ENCODE measurements around the gene ZSWIM6.

The ZSWIM6 gene

GRCh38 chr5:61474746-61475145, 142.7 kb downstream of the ZSWIM6 start:
- TF ChIP-seq CTCF (IDR thresholded peaks at IDR 0.05) = no peak

DNA sequence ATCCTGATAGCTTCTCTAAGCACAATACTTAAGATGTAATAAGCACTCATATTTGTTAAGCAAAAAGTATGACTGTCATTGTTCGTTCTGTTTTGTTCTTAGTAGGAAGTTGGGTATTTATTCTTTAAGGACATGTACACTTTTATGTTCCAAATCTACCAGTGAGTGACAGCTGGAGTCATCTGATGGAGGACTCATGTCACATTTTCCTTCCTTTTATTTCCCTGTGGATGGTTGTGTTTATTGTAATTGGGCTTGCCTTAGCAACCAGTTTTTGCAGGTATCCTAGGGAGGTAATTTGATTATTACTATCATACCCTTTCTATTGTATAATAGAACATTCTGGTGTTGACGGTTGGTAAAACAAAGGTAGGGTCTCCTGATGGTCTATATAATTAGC, 145.7 kb downstream of the ZSWIM6 start:
- TF ChIP-seq CTCF (IDR thresholded peaks at IDR 0.05) = no peak

- TF ChIP-seq CTCF (IDR thresholded peaks at IDR 0.05) = no peak
These were observed 148.0 kb downstream of the ZSWIM6 start for GRCh38 chr5:61479850-61480614.

DNA sequence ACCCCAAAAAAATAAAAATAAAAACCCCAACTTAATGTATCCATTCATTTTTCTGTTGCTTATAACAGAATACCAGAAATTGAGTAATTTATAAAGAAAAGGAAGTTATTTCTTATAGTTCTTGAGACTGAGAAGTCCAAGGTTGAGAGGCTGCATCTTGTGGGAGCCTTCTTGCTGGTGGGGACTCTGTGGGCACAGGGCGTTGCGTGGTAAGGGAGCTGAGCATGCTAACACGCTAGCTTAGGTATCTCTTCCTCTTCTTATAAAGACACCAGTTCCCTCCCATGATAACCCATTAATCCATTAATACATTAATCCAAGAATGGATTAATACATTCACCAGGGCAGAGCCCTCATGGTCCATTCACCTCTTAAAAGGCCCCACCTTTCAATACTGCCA, 150.9 kb downstream of the ZSWIM6 start:
- TF ChIP-seq CTCF (IDR thresholded peaks at IDR 0.05) = no peak

DNA sequence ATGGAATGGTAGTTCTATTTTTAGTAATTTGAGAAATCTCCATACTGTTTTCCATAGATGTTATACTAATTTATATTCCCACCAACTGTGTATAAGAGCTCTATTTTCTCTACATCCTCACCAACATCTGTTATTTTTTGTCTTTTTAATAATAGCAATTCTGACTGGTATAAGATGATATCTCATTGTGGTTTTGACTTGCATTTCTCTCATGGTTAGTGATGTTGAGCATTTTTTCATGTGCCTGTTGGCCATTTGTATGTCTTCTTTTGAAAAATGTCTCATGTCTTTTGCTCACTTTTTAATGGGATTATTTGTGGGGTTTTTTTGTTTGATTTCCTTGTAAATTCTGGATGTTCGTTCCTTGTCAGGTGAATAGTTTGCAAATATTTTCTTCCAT, 154.4 kb downstream of the ZSWIM6 start:
- no peak for TF ChIP-seq CTCF (IDR thresholded peaks at IDR 0.05)

GRCh38 chr5:61489574-61489973, 157.5 kb downstream of the ZSWIM6 start:
- no peak for TF ChIP-seq CTCF (IDR thresholded peaks at IDR 0.05)

DNA sequence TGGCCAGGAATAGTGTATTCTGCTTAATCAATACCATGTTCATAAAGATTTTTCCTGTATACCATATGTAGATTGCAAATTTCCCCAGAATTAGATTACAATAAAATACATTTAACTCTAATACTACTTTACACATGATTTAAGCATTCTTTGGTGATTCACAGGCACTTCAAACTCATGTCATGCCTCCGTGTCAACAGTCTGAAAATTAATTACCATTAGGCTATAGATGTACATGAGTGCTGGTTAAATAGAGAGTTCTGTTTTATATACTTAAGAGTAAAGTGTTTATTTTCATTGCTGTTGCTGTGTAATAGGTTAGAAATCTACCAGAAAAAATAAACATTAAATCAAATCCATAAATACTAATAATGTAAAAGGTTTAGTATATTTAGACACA, 159.8 kb downstream of the ZSWIM6 start:
- no peak for TF ChIP-seq CTCF (IDR thresholded peaks at IDR 0.05)

DNA sequence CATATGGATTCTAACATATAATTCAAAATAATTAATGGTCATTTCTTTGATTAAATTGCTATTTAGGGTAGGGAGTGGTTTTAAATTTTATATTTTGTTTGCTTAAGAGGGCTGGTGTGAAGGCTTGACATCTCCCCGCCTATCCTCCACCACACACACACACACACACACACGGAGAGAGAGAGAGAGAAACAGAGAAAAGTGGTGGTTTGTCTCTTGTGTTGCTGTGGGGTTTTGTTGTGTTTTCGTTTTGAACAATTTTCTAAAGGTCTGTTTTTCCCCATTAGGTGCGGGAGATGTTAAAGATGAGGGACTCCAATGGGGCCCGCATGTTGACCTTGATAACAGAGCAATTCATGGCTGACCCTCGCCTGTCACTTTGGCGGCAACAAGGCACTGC, 161.9 kb downstream of the ZSWIM6 start:
- TF ChIP-seq CTCF (IDR thresholded peaks at IDR 0.05) = no peak
